Neuronal stem cell (in vitro differentiated cells): Measurements from ENCODE around the gene KANSL1. TPM values are rescaled to one million over a fixed set of nuclear protein-coding genes. Genes with fewer than 3 reads are reported as not detected.

ENCODE experiments used
- small RNA-seq: library from polyadenylated mRNA; stranded (forward); fragments of <200 nt; extraction: miRNeasy Mini kit (QIAGEN cat#:217004); gene quantifications from one replicate; pipeline ENCODE3, GENCODE V24; 2013; ENCODE audit not compliant: insufficient read depth

The KANSL1 gene

Small RNA genes within 50 kb of the gene (small RNA-seq; reads per million reads assigned to genes)
- not detected for gene RF00019
